Measurements from ENCODE around the gene FAM9A. TPM values are rescaled to one million over a fixed set of nuclear protein-coding genes. Genes with fewer than 3 reads are reported as not detected.

The FAM9A gene
- total RNA-seq, 1 donor from 2014 or later: not detected

DNA sequence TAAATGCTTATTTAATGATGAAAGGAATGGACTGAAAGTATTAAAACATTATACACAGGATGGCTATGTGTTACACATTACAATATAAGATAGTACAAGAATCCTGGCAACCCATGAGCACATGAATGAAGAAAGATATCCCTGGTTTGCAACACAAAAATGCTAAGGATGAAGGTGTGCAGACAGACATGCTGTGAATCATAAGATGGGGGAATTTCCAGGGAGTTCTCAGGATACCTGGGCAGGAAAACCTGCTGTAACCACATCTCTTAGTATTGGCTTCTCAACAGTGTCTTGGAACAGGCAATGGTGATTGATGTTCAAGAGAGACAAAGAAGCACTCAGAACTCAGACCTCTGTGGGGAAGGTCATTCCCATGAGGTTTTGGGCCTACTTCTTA, 45.4 kb downstream of the FAM9A start:
- H3K27me3 ChIP-seq (ENCODE audit: control insufficient read depth, insufficient read depth, low read length): no peaks in the 10 kb centered on the region
- no peak for TF ChIP-seq CTCF (IDR thresholded peaks at IDR 0.05; ENCODE audit: insufficient read depth, low read length, severe bottlenecking)
- DNase-seq (ENCODE audit: low read depth) (peak; percentile 73), FAIRE-seq (no peak)
- H3K4me3 ChIP-seq (ENCODE audit: low read depth, low read length): no peak overlapping the region
- H3K36me3 ChIP-seq (ENCODE audit: control insufficient read depth, insufficient read depth, low read length): no peaks in the 10 kb centered on the region

DNA sequence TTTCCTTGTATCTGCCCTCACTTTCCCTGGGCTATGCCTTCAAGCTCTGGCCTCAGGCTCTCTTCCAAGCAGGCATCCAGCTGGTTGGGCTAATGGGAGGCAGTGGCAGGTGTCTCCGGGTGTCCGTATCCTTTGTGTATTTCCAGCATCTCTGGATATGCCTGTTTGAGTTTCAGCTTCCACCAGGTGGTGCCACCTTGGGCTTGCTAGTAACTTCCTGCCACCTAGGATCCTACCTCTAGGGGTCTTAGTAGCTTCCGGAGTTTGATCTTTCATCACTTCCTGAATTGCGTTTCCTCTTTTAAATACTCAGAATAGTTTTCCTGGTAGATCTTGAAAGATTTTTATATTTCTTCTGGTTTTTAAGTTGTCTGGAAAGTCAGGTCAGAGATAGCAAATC, 46.1 kb downstream of the FAM9A start:
- Histone ChIP-seq H3K4me3 (ENCODE audit: low read depth, low read length) (no peak overlapping the region), H3K36me3 (ENCODE audit: control insufficient read depth, insufficient read depth, low read length) (no peaks in the 10 kb centered on the region), H3K27me3 (ENCODE audit: control insufficient read depth, insufficient read depth, low read length) (no peaks in the 10 kb centered on the region)
- FAIRE-seq (no peak), DNase-seq (ENCODE audit: low read depth) (no peak)
- no peak for TF ChIP-seq CTCF (IDR thresholded peaks at IDR 0.05; ENCODE audit: insufficient read depth, low read length, severe bottlenecking)

DNA sequence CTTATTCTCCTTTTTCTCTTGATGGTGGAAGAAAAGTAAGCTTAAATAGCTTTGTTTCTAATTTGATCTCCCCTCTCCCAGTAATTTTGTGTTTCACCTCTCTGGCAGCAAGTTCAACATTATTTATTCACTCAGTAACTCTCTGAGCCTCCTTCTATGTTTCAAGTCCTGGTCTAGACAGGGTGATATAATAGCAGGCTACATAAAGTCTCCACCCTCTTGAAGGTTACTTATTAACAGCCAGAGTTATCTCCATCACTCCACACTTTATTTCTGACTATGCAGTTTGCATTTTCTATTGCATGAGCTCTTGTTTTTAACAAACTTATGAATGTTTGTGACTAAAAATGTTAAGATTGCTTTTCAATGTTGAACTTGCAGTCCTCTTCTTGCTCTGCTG, 51.5 kb downstream of the FAM9A start:
- Histone ChIP-seq H3K4me3 (ENCODE audit: low read depth, low read length) (no peak overlapping the region), H3K27me3 (ENCODE audit: control insufficient read depth, insufficient read depth, low read length) (no peaks in the 10 kb centered on the region), H3K36me3 (ENCODE audit: control insufficient read depth, insufficient read depth, low read length) (no peaks in the 10 kb centered on the region)
- DNase-seq (ENCODE audit: low read depth) (no peak), FAIRE-seq (no peak)
- no peak for TF ChIP-seq CTCF (IDR thresholded peaks at IDR 0.05; ENCODE audit: insufficient read depth, low read length, severe bottlenecking)

DNA sequence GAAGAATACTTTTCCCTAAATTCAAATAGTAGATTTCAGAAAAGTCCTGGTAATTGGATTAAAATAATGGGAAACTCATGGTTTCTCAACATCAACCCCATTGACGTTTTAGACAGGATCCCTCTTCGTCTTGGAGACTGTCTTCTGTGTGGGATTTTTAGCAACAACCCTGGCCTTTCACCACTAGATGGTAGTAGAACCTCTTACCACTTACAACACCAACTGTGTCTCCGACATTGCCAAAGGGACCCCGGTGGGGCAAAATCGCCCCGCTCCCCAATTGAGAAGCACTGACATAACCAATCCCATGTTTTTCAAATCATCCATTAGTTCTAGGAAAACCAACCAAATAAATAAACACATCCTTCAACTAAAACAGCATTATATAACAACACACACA, 52.3 kb downstream of the FAM9A start:
- DNase-seq (ENCODE audit: low read depth) (peak; percentile 36), FAIRE-seq (no peak)
- Histone ChIP-seq H3K36me3 (ENCODE audit: control insufficient read depth, insufficient read depth, low read length) (no peaks in the 10 kb centered on the region), H3K4me3 (ENCODE audit: low read depth, low read length) (no peak overlapping the region), H3K27me3 (ENCODE audit: control insufficient read depth, insufficient read depth, low read length) (no peaks in the 10 kb centered on the region)
- TF ChIP-seq CTCF (IDR thresholded peaks at IDR 0.05; ENCODE audit: insufficient read depth, low read length, severe bottlenecking): peak; percentile 60

DNA sequence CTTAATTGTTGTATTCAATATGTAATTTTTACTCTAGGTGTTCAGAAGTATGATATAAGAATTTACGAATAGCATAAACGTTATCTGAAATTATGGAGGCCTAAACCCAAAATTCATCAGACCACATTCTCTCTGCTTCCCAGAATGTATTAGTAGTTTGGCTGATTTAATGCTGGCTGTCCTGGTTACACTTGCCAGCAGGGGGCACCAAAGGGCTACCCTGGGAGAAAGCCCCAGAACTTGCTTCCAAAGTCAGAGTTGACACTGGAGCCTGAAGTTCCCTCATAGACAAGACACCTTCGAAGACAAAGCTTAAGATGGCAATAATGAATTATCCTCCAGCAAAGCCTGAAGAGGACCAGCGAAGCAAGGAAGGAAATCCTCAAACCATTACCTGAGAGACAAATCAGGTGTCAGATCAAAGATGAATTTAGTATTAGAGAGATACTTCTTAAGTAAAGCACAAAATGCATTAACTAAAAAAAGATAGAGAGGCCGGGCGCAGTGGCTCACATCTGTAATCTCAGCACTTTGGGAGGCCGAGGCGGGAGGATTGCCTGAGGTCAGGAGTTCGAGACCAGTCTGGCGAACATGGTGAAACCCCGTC, 58.0 kb downstream of the FAM9A start:
- Histone ChIP-seq H3K27me3 (ENCODE audit: control insufficient read depth, insufficient read depth, low read length) (no peaks in the 10 kb centered on the region), H3K36me3 (ENCODE audit: control insufficient read depth, insufficient read depth, low read length) (no peaks in the 10 kb centered on the region), H3K4me3 (ENCODE audit: low read depth, low read length) (no peak overlapping the region)
- FAIRE-seq (no peak), DNase-seq (ENCODE audit: low read depth) (no peak)
- peak; percentile 70 for TF ChIP-seq CTCF (IDR thresholded peaks at IDR 0.05; ENCODE audit: insufficient read depth, low read length, severe bottlenecking)

DNA sequence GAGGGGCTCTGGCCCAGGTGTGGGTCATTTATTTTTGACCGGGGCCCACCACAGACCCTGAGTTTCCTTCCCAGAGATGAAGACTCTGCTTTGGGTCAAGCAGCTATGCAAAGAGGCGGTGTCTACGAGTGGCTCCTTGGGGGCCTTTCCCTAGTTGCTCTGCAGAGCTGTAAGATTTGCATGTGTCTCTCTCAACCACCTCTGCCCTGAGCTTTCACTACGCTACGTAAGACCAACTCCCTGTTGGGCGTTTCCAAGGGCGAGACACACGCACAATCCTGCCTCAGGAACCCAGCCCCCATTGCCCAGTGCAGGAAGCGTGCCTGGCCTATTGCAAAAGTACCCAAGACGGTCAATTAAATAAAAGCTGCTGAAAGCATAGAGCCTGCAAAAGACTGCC, 59.2 kb downstream of the FAM9A start:
- no peak for TF ChIP-seq CTCF (IDR thresholded peaks at IDR 0.05; ENCODE audit: insufficient read depth, low read length, severe bottlenecking)
- DNase-seq (ENCODE audit: low read depth) (no peak), FAIRE-seq (peak; percentile 23)
- Histone ChIP-seq H3K4me3 (ENCODE audit: low read depth, low read length) (no peak overlapping the region), H3K36me3 (ENCODE audit: control insufficient read depth, insufficient read depth, low read length) (no peaks in the 10 kb centered on the region), H3K27me3 (ENCODE audit: control insufficient read depth, insufficient read depth, low read length) (no peaks in the 10 kb centered on the region)

Data from bronchial epithelial cell (primary cell).